ENCODE measurements around the gene HES5.

HES5 gene

GRCh38 chr1:2526824-2527555 lies 3.1 kb downstream of the HES5 start:
- H3K4me3 ChIP-seq (ENCODE audit: low read length): peak overlapping the region; percentile 65
- peak; percentile 54 for DNase-seq (ENCODE audit: low read depth)
- TF ChIP-seq CTCF (conservative IDR thresholded peaks at IDR 0.05; ENCODE audit: low read length): no peak

GRCh38 chr1:2525920-2526823 lies 3.9 kb downstream of the HES5 start, which contains the start of gene PANK4:
Gene PANK4, minus strand, starts transcription at chr1:2526596. Its CDS starts 9 bp downstream, at chr1:2526587.
- TF ChIP-seq CTCF (conservative IDR thresholded peaks at IDR 0.05; ENCODE audit: low read length): no peak

GRCh38 chr1:2525572-2525919 lies 4.5 kb downstream of the HES5 start:
- peak overlapping the region; percentile 83 for H3K4me3 ChIP-seq (ENCODE audit: low read length)
- DNase-seq (ENCODE audit: low read depth): no peak
- no peak for TF ChIP-seq CTCF (conservative IDR thresholded peaks at IDR 0.05; ENCODE audit: low read length)

More at GRCh38 chr1:2525920-2526823, 3.9 kb downstream of the HES5 start, which contains the start of gene PANK4:
- peak within 1 kb of the TSS; percentile 83 for H3K4me3 ChIP-seq (ENCODE audit: low read length)
- peak; percentile 92 for DNase-seq (ENCODE audit: low read depth)

- no peak for DNase-seq (ENCODE audit: low read depth)
- H3K4me3 ChIP-seq (ENCODE audit: low read length): no peak overlapping the region
- no peak for TF ChIP-seq CTCF (conservative IDR thresholded peaks at IDR 0.05; ENCODE audit: low read length)
Measured at GRCh38 chr1:2523891-2524609, 6.0 kb downstream of the HES5 start.

- H3K4me3 ChIP-seq (ENCODE audit: low read length): no peak overlapping the region
- no peak for TF ChIP-seq CTCF (conservative IDR thresholded peaks at IDR 0.05; ENCODE audit: low read length)
- DNase-seq (ENCODE audit: low read depth): no peak
Measured at GRCh38 chr1:2523191-2523890, 6.7 kb downstream of the HES5 start.

- TF ChIP-seq CTCF (conservative IDR thresholded peaks at IDR 0.05; ENCODE audit: low read length): no peak
- H3K4me3 ChIP-seq (ENCODE audit: low read length): no peak overlapping the region
- no peak for DNase-seq (ENCODE audit: low read depth)
Measured at GRCh38 chr1:2522230-2522629, 7.8 kb downstream of the HES5 start.
